GM21381 (cell line): ENCODE results near the gene TAF5.
"Not testable (repeated sequence)": the region's sequence is repeated elsewhere in the genome, so short reads cannot be mapped to it uniquely, and the experiment has no call there.

Source experiments
- ATAC-seq: cut with Tn5 transposase; IDR thresholded peaks from one replicate; pipeline ENCODE4 v1.9.1; 2021; ENCODE audit warnings: mild to moderate bottlenecking, moderate library complexity; ENCODE audit not compliant: unreplicated experiment

Gene TAF5

GRCh38 chr10:103367782-103368518 is at the start of gene TAF5:
Gene TAF5, plus strand, starts transcription at chr10:103367976. Its CDS starts 14 bp downstream, at chr10:103367990.
- ATAC-seq = peak; percentile 54

- ATAC-seq = no peak
Measured at GRCh38 chr10:103327906-103328305, 39.9 kb upstream of the TAF5 start.

GRCh38 chr10:103333934-103334520 is 33.7 kb upstream of the TAF5 start:
- ATAC-seq = no peak

- no peak for ATAC-seq
Measured at GRCh38 chr10:103334567-103334966, 33.2 kb upstream of the TAF5 start.

GRCh38 chr10:103336370-103336769 is 31.4 kb upstream of the TAF5 start:
- ATAC-seq = no peak

DNA sequence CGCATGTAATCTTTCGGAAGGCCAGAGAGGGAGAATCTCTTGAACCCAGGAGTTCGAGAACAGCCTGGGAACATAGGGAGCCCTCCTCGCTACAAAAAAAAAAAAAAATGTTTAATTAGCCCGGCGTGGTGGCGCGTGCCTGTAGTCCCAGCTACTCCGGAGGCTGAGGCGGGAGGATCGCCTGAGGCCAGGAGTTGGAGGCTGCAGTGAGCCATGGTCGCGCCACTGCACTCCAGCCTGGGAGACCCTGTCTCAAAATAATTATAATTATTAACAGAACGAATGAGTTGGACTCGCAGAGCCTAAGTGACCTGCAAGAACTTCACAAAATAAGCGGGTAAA is 17.6 kb upstream of the TAF5 start:
- ATAC-seq = no peak

DNA sequence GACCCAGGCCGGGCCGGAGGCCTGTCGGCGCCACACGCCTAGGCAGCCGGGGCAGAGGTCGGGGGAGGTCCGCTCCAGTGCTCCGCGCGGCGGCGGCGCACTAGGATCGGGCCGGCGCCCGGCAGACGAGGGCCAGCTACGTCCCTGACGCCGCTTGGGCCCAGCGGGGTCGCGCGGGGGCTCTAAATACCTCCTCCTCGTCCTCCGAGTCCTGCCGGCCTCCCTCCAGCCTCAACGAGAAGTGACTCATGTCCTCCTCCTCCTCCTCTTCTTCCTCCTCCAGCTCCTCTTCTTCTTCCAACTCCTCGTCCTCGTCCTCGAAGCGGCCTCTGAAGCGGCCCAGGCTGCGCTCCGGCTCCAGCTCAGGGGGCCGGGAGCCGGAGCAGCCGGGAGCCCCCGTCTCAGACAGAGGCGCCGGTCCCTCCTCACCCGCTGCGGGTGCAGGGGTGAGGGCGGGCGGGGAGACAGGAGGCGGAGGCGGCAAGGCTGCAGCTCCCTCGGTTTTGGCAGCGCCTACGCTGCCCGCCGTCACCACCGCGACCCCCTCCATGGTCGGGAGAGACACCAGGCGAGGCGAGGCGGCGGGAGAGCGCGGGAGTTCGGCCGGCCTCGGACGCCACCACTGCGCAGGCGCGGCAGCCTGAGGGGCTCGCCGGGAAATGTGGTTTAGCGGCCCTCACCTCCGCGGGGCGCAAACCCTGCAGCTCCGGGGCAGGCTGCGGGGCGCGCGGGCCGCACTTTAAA is 17.1 kb upstream of the TAF5 start, which contains the start of gene PCGF6:
Gene PCGF6 (minus strand): TSS at position 624 of the 744 bp plus-strand sequence. CDS start 74 bp downstream, at position 550.
- peak; percentile 81 for ATAC-seq

GRCh38 chr10:103353281-103353680 is 14.5 kb upstream of the TAF5 start:
- no peak for ATAC-seq

- not testable (repeated sequence) for ATAC-seq
Measured at GRCh38 chr10:103354567-103354966, 13.2 kb upstream of the TAF5 start.

DNA sequence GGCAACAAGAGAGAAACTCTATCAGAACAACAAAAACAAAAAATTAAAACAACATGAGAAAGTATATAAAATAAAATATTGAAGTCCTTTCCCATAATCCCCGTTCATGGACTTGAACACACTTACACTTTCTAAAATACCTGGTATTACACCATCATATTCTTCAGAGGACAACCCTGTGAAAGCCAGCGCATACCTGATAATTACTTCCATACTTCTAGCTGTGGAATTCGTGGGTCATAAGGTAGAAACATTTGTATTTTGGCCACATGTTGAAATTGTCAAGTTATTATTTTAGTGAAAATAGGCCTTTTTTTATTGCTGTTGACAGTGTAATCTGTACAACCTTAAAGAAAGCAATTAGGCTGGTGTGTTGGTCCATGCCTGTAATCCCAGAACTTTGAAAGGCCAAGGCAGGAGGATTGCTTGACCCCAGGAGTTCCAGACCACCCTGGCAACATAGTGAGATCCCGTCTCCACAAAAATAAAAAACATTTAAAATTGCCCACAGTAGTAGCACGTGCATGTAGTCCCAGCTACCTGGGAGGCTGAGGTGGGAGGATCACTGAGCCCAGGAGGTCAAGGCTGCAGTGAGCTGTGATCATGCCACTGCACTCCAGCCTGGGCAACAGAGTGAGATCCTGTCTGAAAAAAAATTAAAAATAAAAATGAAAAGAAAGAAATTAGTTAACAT is 11.7 kb upstream of the TAF5 start:
- no peak for ATAC-seq

DNA sequence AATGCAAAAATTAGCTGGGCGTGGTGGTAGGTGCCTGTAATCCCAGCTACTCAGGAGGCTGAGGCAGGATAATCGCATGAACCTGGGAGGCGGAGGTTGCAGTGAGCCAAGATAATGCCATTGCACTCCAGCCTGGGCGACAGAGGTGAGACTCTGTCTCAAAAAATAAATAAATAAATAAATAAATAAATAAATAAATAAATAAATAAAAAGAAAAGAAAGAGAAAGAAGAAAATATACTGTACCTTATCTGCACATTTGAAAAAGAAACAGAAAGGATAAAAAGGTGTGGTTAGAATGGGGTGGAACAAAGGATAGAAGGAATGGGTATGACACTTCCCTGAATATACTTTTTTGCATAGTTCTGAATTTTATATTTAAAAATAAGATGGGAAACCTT is 8.3 kb upstream of the TAF5 start:
- ATAC-seq = not testable (repeated sequence)

DNA sequence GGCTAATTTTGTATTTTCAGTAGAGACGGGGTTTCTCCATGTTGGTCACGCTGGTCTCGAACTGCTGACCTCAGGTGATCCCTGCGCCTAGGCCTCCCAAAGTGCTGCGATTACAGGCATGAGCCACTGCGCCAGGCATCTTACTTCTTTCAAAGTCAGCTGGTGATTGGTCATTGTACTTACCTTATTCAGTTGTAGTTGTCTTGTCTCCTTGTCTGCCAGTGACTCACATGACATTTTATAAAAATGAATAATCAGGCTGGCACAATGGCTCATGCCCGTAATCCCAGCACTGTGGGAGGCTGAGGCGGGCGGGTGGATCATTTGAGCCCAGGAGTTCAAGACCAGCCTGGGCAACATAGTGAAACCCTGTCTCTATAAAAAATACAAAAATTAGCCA is 7.0 kb upstream of the TAF5 start:
- not testable (repeated sequence) for ATAC-seq

GRCh38 chr10:103367379-103367781 is 396 bp upstream of the TAF5 start:
- ATAC-seq = no peak

DNA sequence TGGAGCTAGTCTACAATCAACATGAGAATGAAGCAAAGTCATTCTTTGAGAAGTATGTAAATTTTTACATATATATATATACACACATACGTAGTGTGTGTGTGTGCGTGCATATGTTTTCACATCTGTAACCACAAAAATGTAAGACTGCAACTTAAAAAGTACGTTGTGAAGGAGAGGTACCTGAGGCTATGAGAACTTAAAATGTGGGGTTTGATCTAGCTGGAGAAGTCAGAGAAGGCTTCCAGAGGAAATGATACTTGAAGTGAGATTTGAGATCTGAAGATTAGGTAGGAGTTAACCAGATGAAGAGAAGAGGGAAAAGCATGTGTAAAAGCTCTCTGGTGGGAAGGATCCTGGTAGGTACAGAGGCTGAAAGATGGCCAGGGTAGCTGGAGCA is 5.8 kb downstream of the TAF5 start:
- ATAC-seq = no peak

- no peak for ATAC-seq
Measured at GRCh38 chr10:103374263-103374662, 6.5 kb downstream of the TAF5 start.

DNA sequence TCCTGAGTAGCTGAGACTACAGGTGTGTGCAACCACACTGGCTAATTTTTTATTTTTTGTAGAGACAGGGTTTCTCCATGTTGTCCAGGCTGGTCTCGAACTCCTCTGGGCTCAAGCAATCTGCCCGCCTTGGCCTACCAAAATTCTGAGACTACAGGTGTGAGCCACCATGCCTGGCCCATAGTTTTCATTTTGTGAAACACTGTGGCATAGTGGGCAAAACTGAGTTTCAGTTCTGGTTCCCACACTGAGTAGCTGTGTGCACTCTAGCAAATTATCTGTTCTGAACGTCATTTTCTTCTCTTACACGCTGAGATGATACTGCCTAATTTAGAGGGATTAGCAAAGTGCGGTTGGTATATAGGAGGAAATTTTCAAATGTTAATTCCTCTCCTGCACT is 15.0 kb downstream of the TAF5 start:
- no peak for ATAC-seq

DNA sequence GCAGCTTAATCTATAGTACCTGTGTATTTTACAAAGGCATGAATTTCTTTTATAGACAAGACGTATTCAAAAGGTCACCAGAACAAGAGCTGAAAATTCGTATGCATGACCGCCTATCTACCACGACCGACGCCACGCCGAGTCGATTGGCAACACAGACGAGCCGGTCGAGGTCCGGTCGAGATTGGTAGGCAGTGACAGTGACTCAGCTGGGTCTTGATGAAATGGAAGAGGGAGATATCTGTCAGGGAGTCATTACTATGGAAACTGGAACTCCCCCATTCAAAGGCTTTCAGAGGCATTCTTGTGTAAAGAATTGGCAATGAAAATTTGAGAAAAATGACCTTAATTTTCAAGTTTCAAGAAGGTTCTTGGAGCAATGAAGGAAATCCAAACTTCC is 26.4 kb downstream of the TAF5 start:
- no peak for ATAC-seq

- no peak for ATAC-seq
Measured at GRCh38 chr10:103395754-103396066, 27.9 kb downstream of the TAF5 start.

DNA sequence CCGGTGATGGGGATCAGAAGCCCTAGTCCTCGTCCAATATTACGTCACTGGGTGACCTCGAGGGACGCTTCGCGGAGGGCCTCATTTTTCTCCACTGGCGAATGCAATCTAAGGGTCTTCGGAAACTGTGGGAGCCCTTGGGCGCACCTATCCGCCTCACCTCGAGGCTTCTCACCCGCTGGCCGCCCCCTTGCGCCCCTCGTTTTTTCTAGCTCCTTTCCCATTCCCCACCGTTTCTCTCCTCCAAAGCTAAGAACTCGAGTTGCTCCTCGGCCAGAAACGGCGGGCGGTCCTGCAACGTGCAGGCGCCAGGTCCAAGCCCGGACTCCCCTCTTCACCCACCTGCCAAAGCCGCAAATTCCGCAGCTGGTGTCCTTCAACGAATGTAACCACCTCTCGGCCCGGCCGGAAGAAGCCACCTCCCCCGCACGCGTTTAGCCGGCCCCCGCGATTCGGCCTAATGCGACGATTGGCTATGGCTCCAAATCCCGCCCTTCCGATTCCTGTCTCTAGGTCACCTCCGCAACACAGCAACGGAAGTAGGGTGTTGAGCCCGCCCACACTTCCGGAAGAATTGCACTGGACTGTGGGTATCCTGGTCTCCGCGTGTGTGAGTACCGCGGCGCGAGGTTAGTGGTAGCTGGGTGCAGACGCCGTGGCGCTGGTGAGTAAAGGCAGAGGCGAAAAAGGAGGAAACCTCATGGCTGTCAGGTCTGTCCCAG is 28.5 kb downstream of the TAF5 start, which contains the start of the genes ATP5MK and PDCD11:
Gene ATP5MK (minus strand): TSS at position 409 of the 722 bp plus-strand sequence. CDS start 4,018 bp downstream, outside the sequence.
Gene PDCD11 (plus strand): TSS at position 560 of the 722 bp plus-strand sequence. CDS start 1,801 bp downstream, outside the sequence.
- ATAC-seq = peak; percentile 98

GRCh38 chr10:103396789-103397087 is 29.0 kb downstream of the TAF5 start:
- ATAC-seq = no peak
